Liver (tissue), 9 donors: ENCODE results near the gene ZNF8. TPM values are rescaled to one million over a fixed set of nuclear protein-coding genes. Genes with fewer than 3 reads are reported as not detected.
A peak's percentile ranks its signal among the peaks of the same experiment; 100 is the strongest.

ENCODE experiments used
- DNase-seq: peaks from one replicate; pipeline ENCODE4 v3.0.0-alpha.2; 2017; ENCODE audit warnings: low spot score
- H3K27ac ChIP-seq, 2 donors: one replicate each; pipeline ENCODE4 v1.7.0; 2013; ENCODE audit warnings: inconsistent platforms in 2 of 2, low read length in 2 of 2, control low read depth in 1 of 2, low read depth in 1 of 2, mild to moderate bottlenecking in 1 of 2
- H3K27me3 ChIP-seq, 4 donors: one replicate each; pipeline versions ENCODE4 v1.6.1 to v1.7.0; 2013; ENCODE audit warnings: low read length in 3 of 4, inconsistent platforms in 1 of 4, mild to moderate bottlenecking in 1 of 4, moderate library complexity in 1 of 4; ENCODE audit not compliant: control insufficient read depth in 4 of 4, insufficient read depth in 4 of 4
- H3K36me3 ChIP-seq, 4 donors: one replicate each; pipeline versions ENCODE4 v1.6.1 to v1.7.0; 2013; ENCODE audit warnings: low read length in 3 of 4, mild to moderate bottlenecking in 3 of 4, low read depth in 1 of 4, moderate library complexity in 1 of 4; ENCODE audit not compliant: control insufficient read depth in 4 of 4, insufficient read depth in 3 of 4
- H3K4me1 ChIP-seq, 4 donors: one replicate each; pipeline versions ENCODE4 v1.6.1 to v1.7.0; 2013; ENCODE audit warnings: low read length in 3 of 4, mild to moderate bottlenecking in 3 of 4, moderate library complexity in 1 of 4; ENCODE audit not compliant: control insufficient read depth in 4 of 4, insufficient read depth in 4 of 4
- H3K4me3 ChIP-seq, 3 donors: one replicate each; pipeline versions ENCODE4 v1.6.1 to v1.7.0; 2013; ENCODE audit warnings: low read length in 3 of 3, control low read depth in 1 of 3, low read depth in 1 of 3, mild to moderate bottlenecking in 1 of 3
- H3K9ac ChIP-seq, 2 donors: one replicate each; pipeline ENCODE4 v1.7.0; 2013; ENCODE audit warnings: low read length in 2 of 2, mild to moderate bottlenecking in 2 of 2, moderate library complexity in 2 of 2, control low read depth in 1 of 2, low read depth in 1 of 2
- H3K9me3 ChIP-seq, 4 donors: one replicate each; pipeline versions ENCODE4 v1.6.1 to v1.7.0; 2013; ENCODE audit warnings: low read length in 3 of 4; ENCODE audit not compliant: control insufficient read depth in 4 of 4
- ATF3 ChIP-seq: IDR thresholded peaks from 2 replicates; pipeline ENCODE4 v1.6.1; 2016; ENCODE audit warnings: antibody characterized with exemption
- CTCF ChIP-seq: fragments of 150-350 bp; IDR thresholded peaks from 2 replicates; pipeline ENCODE4 v1.5.1; 2017; ENCODE audit warnings: improper control_type of control experiment, low read depth, low read length; ENCODE audit not compliant: missing input control
- EGR1 ChIP-seq, 2 donors: IDR thresholded peaks; 2 replicates each; pipeline ENCODE4 v1.6.1; 2016 to 2018; ENCODE audit warnings: antibody characterized with exemption in 2 of 2, low read depth in 2 of 2
- FOXA1 ChIP-seq: IDR thresholded peaks from 2 replicates; pipeline ENCODE4 v1.6.1; 2016; ENCODE audit warnings: antibody characterized with exemption
- HNF4A ChIP-seq, 2 donors: conservative IDR thresholded peaks; 2 replicates each; pipeline ENCODE4 v1.6.1; 2016; ENCODE audit warnings: antibody characterized with exemption in 2 of 2, mild to moderate bottlenecking in 2 of 2
- HNF4G ChIP-seq: IDR thresholded peaks from 2 replicates; pipeline ENCODE4 v1.6.1; 2016; ENCODE audit warnings: antibody characterized with exemption
- JUND ChIP-seq, 2 donors: IDR thresholded peaks; 2 replicates each; pipeline ENCODE4 v1.6.1; 2016; ENCODE audit warnings: antibody characterized with exemption in 2 of 2
- RAD21 ChIP-seq, 2 donors: IDR thresholded peaks; 2 replicates each; pipeline ENCODE4 v1.6.1; 2016; ENCODE audit warnings: antibody characterized with exemption in 2 of 2, mild to moderate bottlenecking in 2 of 2
- REST ChIP-seq: IDR thresholded peaks from 2 replicates; pipeline ENCODE4 v1.6.1; 2016; ENCODE audit warnings: antibody characterized with exemption, mild to moderate bottlenecking
- RXRA ChIP-seq, 2 donors: IDR thresholded peaks; 2 replicates each; pipeline ENCODE4 v1.6.1; 2017 to 2018; ENCODE audit warnings: antibody characterized with exemption in 2 of 2, mild to moderate bottlenecking in 1 of 2
- SP1 ChIP-seq: IDR thresholded peaks from 2 replicates; pipeline ENCODE4 v1.6.1; 2018; ENCODE audit warnings: antibody characterized with exemption, mild to moderate bottlenecking
- TAF1 ChIP-seq: conservative IDR thresholded peaks from 2 replicates; pipeline ENCODE4 v1.6.1; 2016; ENCODE audit warnings: antibody characterized with exemption, mild to moderate bottlenecking
- ZBTB33 ChIP-seq: IDR thresholded peaks from 2 replicates; pipeline ENCODE4 v1.6.1; 2016; ENCODE audit warnings: antibody characterized with exemption
- WGBS: extraction: QIAGEN DNeasy Blood & Tissue Kit; methylation state at CpG from one replicate; pipeline ENCODE4 v1.1.7; 2013; 5-methylcytosine and 5-hydroxymethylcytosine counted together
- polyA plus RNA-seq, 2 donors: library from polyadenylated mRNA; stranded (reverse) in 1 of 2; unstranded in 1 of 2; fragments of 200-250 nt in 1 of 2; fragments of >200 nt in 1 of 2; fragmentation: Nextera tagmentation in 1 of 2; extraction: Ambion mirVana in 1 of 2; gene quantifications; one replicate each; pipeline versions ENCODE4 v1.2.1 to v1.2.3, GENCODE V29; 2013 to 2015
- total RNA-seq, 2 donors: library from RNA; depleted of rRNA; stranded (reverse); fragments of >200 nt; gene quantifications; one replicate each; pipeline ENCODE4 v1.2.3, GENCODE V29; 2014
- donor health status: healthy.
- donor health status: healthy.
- donor health status: healthy.
- donor health status: healthy.
- donor health status: healthy.

ZNF8 gene
- total and polyA plus RNA-seq, 4 donors: 0.37 to 4.6 (median 1.6) TPM

- Histone ChIP-seq H3K4me1 (no peaks in the 10 kb centered on the region), H3K36me3 (peaks cover 15 to 45% (median 30%) of the 10 kb centered on the region in 4 donors), H3K27ac (no peak overlapping the region), H3K27me3 (no peaks in the 10 kb centered on the region), H3K4me3 (no peak overlapping the region), H3K9ac (no peak overlapping the region), H3K9me3 (no peaks in the 10 kb centered on the region)
- TF ChIP-seq RXRA (IDR thresholded peaks at IDR 0.05) (no peak), FOXA1 (no peak)
- 100% methylated on average over 2 of the region's 2 CpGs for WGBS
- DNase-seq: no peak
Measured at GRCh38 chr19:58315580-58315979, 36.8 kb downstream of the ZNF8 start.

GRCh38 chr19:58317476-58318072 is 38.8 kb downstream of the ZNF8 start:
- WGBS: 70% methylated on average over 7 of the region's 7 CpGs
- no peaks in the 10 kb centered on the region for H3K27me3 ChIP-seq
- TF ChIP-seq FOXA1: no peak
- no peak for TF ChIP-seq ZBTB33
- TF ChIP-seq REST: peak; percentile 99
- H3K4me3 ChIP-seq: no peak overlapping the region
- no peaks in the 10 kb centered on the region for H3K9me3 ChIP-seq
- no peaks in the 10 kb centered on the region for H3K4me1 ChIP-seq
- H3K27ac ChIP-seq: no peak overlapping the region
- no peak overlapping the region for H3K9ac ChIP-seq
- DNase-seq: no peak
- H3K36me3 ChIP-seq: peaks cover 10 to 32% (median 22%) of the 10 kb centered on the region in 4 donors

- no peaks in the 10 kb centered on the region for H3K4me1 ChIP-seq
Measured at GRCh38 chr19:58318297-58318696, 39.5 kb downstream of the ZNF8 start.

More at GRCh38 chr19:58318297-58318696, 39.5 kb downstream of the ZNF8 start:
- H3K27ac ChIP-seq: no peak overlapping the region
- no peaks in the 10 kb centered on the region for H3K27me3 ChIP-seq
- TF ChIP-seq SP1 (no peak), EGR1 (IDR thresholded peaks at IDR 0.05; ENCODE audit: low read depth in 2 of 2) (no peak), HNF4G (no peak), CTCF (no peak), HNF4A (conservative IDR thresholded peaks at IDR 0.05) (no peak), JUND (IDR thresholded peaks at IDR 0.05) (no peak), FOXA1 (no peak), TAF1 (no peak), ATF3 (no peak), RXRA (IDR thresholded peaks at IDR 0.05) (no peak), ZBTB33 (no peak), RAD21 (IDR thresholded peaks at IDR 0.05) (no peak)
- peaks cover 6 to 25% (median 17%) of the 10 kb centered on the region in 4 donors for H3K36me3 ChIP-seq
- no peaks in the 10 kb centered on the region for H3K9me3 ChIP-seq
- 84% methylated on average over 4 of the region's 4 CpGs for WGBS
- no peak overlapping the region for H3K4me3 ChIP-seq
- H3K9ac ChIP-seq: no peak overlapping the region
- DNase-seq: no peak
